ENCODE data around the gene LPP.

The LPP gene

GRCh38 chr3:188936597-188937107 is 782.7 kb downstream of the LPP start:
- peaks cover under 1% of the 10 kb centered on the region for H3K4me1 ChIP-seq (ENCODE audit: insufficient read depth, low read length, severe bottlenecking)
- H3K79me2 ChIP-seq (ENCODE audit: insufficient read depth, low read length): no peaks in the 10 kb centered on the region
- no peak overlapping the region for H3K4me2 ChIP-seq (ENCODE audit: low read length)
- no peak overlapping the region for H3K27ac ChIP-seq (ENCODE audit: low read depth, low read length, poor library complexity, severe bottlenecking)
- H3K9me3 ChIP-seq (ENCODE audit: low read length): no peaks in the 10 kb centered on the region
- TF ChIP-seq CTCF (IDR thresholded peaks at IDR 0.05; ENCODE audit: low read length): no peak
- no peak for TF ChIP-seq EZH2 (IDR thresholded peaks at IDR 0.05; ENCODE audit: borderline replicate concordance, low read length)
- H3K27me3 ChIP-seq (ENCODE audit: insufficient read depth, low read length): no peaks in the 10 kb centered on the region
- no peaks in the 10 kb centered on the region for H3K9me2 ChIP-seq (ENCODE audit: low read depth, low read length)
- no peaks in the 10 kb centered on the region for H3K36me3 ChIP-seq (ENCODE audit: insufficient read depth, low read length)
- H3F3A ChIP-seq (ENCODE audit: insufficient read depth, low read length): no peaks in the 10 kb centered on the region
- H3K4me3 ChIP-seq (ENCODE audit: low read depth, low read length, poor library complexity, severe bottlenecking): no peak overlapping the region
- no peaks in the 10 kb centered on the region for H4K20me1 ChIP-seq (ENCODE audit: insufficient read depth, low read length)
- H3K9ac ChIP-seq (ENCODE audit: low read length): no peak overlapping the region
- no peak overlapping the region for H2AFZ ChIP-seq (ENCODE audit: low read length)

- H3K9me2 ChIP-seq (ENCODE audit: low read depth, low read length): no peaks in the 10 kb centered on the region
- no peak overlapping the region for H3K4me2 ChIP-seq (ENCODE audit: low read length)
- no peaks in the 10 kb centered on the region for H3K4me1 ChIP-seq (ENCODE audit: insufficient read depth, low read length, severe bottlenecking)
- TF ChIP-seq EZH2 (IDR thresholded peaks at IDR 0.05; ENCODE audit: borderline replicate concordance, low read length): no peak
- no peak for TF ChIP-seq CTCF (IDR thresholded peaks at IDR 0.05; ENCODE audit: low read length)
- no peaks in the 10 kb centered on the region for H3K9me3 ChIP-seq (ENCODE audit: low read length)
- H3K27ac ChIP-seq (ENCODE audit: low read depth, low read length, poor library complexity, severe bottlenecking): no peak overlapping the region
- no peak overlapping the region for H2AFZ ChIP-seq (ENCODE audit: low read length)
- no peaks in the 10 kb centered on the region for H3K27me3 ChIP-seq (ENCODE audit: insufficient read depth, low read length)
- no peak overlapping the region for H3K9ac ChIP-seq (ENCODE audit: low read length)
- H3K79me2 ChIP-seq (ENCODE audit: insufficient read depth, low read length): no peaks in the 10 kb centered on the region
- no peaks in the 10 kb centered on the region for H3F3A ChIP-seq (ENCODE audit: insufficient read depth, low read length)
- no peaks in the 10 kb centered on the region for H4K20me1 ChIP-seq (ENCODE audit: insufficient read depth, low read length)
- H3K4me3 ChIP-seq (ENCODE audit: low read depth, low read length, poor library complexity, severe bottlenecking): no peak overlapping the region
- no peaks in the 10 kb centered on the region for H3K36me3 ChIP-seq (ENCODE audit: insufficient read depth, low read length)
These were observed 783.4 kb downstream of the LPP start for GRCh38 chr3:188937389-188937788.

GRCh38 chr3:188938999-188939398 is 785.0 kb downstream of the LPP start:
- Histone ChIP-seq H3K27ac (ENCODE audit: low read depth, low read length, poor library complexity, severe bottlenecking) (no peak overlapping the region), H3K9me2 (ENCODE audit: low read depth, low read length) (no peaks in the 10 kb centered on the region), H3K4me2 (ENCODE audit: low read length) (no peak overlapping the region), H3K79me2 (ENCODE audit: insufficient read depth, low read length) (no peaks in the 10 kb centered on the region), H3K4me1 (ENCODE audit: insufficient read depth, low read length, severe bottlenecking) (no peaks in the 10 kb centered on the region), H3K4me3 (ENCODE audit: low read depth, low read length, poor library complexity, severe bottlenecking) (no peak overlapping the region), H2AFZ (ENCODE audit: low read length) (no peak overlapping the region), H3K9me3 (ENCODE audit: low read length) (0 out of 2 replicates have a peak, but pooled peaks cover 2% of the 10 kb centered on the region), H4K20me1 (ENCODE audit: insufficient read depth, low read length) (no peaks in the 10 kb centered on the region), H3K9ac (ENCODE audit: low read length) (no peak overlapping the region), H3K36me3 (ENCODE audit: insufficient read depth, low read length) (no peaks in the 10 kb centered on the region; the same call in 1 of the 2 replicates), H3K27me3 (ENCODE audit: insufficient read depth, low read length) (no peaks in the 10 kb centered on the region), H3F3A (ENCODE audit: insufficient read depth, low read length) (no peaks in the 10 kb centered on the region)
- TF ChIP-seq CTCF (IDR thresholded peaks at IDR 0.05; ENCODE audit: low read length): no peak
- TF ChIP-seq EZH2 (IDR thresholded peaks at IDR 0.05; ENCODE audit: borderline replicate concordance, low read length): no peak
